Stomach (tissue), 4 donors: ENCODE results near the gene CENPH.

ENCODE experiments used
- CTCF ChIP-seq, 7 experiments: fragments of 450-650 bp in 4 of 7; fragments of 200-600 bp in 3 of 7; sonication (generic) in 3 of 7; IDR thresholded peaks; one replicate each; pipeline ENCODE4 v1.5.1; 2016 to 2019; ENCODE audit warnings: antibody characterized with exemption in 7 of 7, control low read depth in 2 of 7, mild to moderate bottlenecking in 1 of 7
- EP300 ChIP-seq: sonication (generic); formaldehyde crosslinking; IDR thresholded peaks from one replicate; pipeline ENCODE4 v1.6.1; 2017; ENCODE audit warnings: antibody characterized with exemption
- POLR2A ChIP-seq, 4 donors: fragments of 450-650 bp; IDR thresholded peaks; one replicate each; pipeline ENCODE4 v1.6.1; 2016; ENCODE audit warnings: antibody characterized with exemption in 4 of 4, control low read depth in 2 of 4, mild to moderate bottlenecking in 1 of 4, moderate library complexity in 1 of 4
- POLR2AphosphoS5 ChIP-seq, 3 donors: sonication (generic); formaldehyde crosslinking; IDR thresholded peaks; one replicate each; pipeline ENCODE4 v1.6.1; 2016; ENCODE audit warnings: antibody characterized with exemption in 3 of 3

DNA sequence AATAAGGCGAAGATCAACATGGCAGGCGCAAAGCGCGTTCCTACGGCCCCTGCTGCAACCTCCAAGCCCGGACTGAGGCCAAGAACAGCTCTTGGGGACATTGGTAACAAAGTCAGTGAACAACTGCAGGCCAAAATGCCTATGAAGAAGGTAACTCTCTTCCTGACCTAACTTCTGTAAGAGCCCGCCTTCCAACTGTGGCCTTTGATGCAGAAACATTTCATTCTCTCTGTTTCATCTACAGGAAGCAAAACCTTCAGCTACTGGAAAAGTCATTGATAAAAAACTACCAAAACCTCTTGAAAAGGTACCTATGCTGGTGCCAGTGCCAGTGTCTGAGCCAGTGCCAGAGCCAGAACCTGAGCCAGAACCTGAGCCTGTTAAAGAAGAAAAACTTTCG is 21.5 kb upstream of the CENPH start:
- no peak for TF ChIP-seq POLR2A (IDR thresholded peaks at IDR 0.05)
- no peak for TF ChIP-seq CTCF (IDR thresholded peaks at IDR 0.05)
- TF ChIP-seq POLR2AphosphoS5 (IDR thresholded peaks at IDR 0.05) = no peak
- no peak for TF ChIP-seq EP300
